Middle frontal gyrus (tissue), 1 donor: ENCODE data around the gene ZNF3.

Experiments used
- DNase-seq: peaks from one replicate; pipeline ENCODE4 v3.0.0-alpha.2; 2015; ENCODE audit warnings: low spot score; ENCODE audit errors: extremely low spot score

ZNF3 gene

DNA sequence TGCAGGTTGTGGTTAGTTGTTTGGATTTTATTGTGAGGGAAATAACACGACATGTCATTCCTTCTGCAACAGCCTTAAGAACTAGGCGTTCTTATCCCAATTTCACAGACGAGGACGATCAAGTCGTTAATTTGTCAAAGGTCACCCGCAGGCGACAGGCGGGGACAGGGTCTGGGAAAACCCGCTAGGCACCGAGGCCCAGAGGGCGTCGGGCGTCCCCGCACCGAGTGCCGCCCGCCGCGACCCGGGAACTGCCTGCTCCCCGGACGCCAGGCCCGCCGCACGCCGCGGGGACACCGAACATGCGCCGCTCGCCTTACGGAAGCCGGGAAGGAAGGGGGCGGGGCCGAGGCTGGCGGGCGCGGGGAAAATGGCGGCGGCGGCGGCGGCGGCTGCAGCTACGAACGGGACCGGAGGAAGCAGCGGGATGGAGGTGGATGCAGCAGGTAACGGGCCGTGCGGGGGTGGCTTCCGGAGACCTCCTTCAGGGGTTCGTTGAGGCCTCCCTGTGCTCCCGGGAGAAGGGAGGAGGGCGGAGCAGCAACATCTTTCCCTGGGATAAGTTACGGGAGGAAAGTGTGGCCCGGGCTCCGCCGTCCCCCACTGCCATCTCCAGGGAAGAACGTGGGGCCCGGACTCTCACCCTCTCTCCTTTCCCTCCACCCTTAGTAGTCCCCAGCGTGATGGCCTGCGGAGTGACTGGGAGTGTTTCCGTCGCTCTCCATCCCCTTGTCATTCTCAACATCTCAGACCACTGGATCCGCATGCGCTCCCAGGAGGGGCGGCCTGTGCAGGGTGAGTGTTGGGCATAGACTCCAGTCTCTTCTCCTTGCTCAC lies 7.3 kb upstream of the ZNF3 start, which contains the start of gene COPS6:
COPS6 (plus strand) TSS at position 349 of the 837 bp plus-strand sequence; CDS start at position 371, 22 bp downstream.
- no peak for DNase-seq

DNA sequence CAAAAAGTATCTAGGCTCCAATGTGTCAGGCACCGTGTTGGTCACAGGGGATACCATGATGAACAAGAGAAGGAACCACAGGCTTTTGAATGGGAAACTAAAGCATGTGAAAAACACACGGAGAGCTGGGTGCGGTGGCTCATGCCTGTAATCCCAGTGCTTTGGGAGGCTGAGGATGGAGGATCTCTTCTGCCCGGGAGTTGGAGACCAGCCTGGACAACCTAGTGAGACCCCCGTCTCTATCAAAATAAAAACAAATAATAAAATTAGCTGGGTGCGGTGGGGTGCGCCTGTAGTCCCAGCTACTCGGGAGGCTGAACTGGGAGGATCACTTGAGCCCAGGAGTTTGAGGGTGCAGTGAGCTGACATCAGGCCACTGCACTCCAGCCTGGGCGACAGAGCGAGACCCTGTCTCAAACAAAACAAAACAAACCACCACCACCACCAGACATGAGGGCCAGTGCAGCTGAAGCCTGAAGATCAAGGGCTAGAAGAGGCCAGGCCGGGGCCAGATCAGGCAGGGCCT lies 6.6 kb upstream of the ZNF3 start:
- DNase-seq: no peak

DNA sequence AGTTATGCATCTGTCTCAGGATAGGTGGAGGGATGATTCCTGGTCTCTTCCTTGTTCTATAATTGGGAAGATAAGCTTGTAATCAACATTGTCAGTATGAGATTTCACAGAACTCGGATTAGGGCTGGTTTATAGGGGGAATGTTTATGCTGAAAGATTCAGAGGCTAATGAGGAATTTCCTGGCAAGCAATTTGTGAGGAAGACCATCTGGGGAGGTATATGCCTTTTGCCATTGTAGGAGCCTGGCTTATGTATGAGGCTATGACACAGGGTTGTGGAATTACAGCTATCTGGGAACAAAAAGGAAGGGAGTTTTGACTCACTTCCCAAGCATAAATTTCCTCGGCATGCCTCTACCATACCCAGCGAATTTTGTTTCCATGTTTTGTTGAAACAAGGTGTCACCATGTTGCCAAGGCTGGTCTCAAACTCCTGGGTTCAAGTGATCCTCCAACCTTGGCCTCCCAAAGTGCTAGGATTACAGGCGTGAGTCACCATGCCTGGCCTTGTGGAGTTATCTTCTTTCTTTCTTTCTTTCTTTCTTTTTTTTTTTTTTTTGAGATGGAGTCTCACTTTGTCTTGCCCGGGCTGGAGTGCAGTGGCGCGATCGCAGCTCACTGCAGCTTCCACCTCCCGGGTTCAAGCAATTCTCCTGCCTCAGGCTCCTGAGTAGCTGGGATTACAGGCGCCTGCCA lies 5.7 kb upstream of the ZNF3 start:
- DNase-seq: no peak

DNA sequence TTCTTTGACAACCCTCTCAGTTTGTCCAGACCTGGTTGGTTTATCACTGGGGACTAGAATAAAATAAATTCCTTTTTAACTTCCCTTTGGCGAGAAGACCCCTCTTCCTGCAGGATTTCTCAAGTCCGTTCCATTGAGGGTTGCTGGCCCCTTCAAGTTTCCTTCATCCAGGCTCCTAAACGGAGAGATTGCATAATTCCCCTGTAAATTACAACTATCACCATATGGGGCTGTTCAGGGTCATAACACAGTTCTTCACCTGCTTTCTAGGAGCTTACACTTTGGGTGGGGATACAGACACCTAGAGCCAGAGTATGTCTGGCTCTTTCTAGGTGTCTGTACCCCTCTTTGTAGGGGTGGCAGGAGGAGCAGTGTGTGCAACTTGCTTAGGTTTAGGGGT lies 4.0 kb upstream of the ZNF3 start:
- no peak for DNase-seq

DNA sequence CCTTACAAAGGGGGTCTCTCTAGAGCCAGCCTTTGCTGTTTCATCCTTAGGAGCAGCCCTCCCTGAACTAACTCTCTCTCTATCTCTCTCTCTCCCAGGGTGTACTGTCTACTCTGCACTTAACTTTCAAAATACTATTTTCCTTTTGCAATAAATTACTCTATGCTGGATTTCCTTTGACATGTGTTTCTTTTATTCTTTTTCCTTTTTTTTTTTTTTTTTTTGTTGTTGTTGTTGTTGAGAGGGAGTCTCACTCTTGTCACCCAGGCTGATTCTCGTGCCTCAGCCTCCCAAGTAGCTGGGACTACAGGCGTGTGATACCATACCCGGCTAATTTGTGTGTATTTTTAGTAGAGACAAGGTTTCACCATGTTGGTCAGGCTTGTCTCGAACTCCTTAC lies 1.5 kb upstream of the ZNF3 start:
- DNase-seq: no peak

DNA sequence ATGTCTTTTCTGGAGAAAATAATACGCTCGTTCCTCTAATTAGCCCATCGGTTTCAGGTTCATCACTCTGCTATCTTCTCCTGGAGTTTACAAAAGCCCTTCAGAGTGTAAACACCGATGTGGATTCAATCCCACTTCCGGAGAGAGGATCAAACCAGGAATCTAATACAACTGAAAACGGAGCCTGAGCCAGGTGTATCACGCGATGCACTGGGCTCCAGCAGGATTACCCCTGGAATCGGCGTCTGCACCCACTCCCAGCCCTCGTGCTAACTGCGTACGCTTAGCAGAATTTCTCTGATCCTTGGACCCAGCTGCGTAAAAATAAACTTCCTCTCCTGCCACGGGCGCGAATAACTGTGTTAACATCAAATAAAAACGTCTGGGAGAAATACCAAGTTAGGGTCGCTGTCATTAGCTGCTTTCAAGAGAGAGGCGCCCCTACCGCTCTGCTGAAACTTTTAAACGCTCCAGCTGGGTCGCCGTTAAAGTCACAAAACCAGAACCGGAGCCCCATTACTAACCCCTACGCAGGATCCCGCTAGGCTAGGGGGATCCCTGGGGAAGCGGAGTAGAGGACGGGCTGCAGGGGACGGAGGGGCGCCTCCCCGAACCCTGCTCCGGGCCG lies 502 bp downstream of the ZNF3 start:
- no peak for DNase-seq

DNA sequence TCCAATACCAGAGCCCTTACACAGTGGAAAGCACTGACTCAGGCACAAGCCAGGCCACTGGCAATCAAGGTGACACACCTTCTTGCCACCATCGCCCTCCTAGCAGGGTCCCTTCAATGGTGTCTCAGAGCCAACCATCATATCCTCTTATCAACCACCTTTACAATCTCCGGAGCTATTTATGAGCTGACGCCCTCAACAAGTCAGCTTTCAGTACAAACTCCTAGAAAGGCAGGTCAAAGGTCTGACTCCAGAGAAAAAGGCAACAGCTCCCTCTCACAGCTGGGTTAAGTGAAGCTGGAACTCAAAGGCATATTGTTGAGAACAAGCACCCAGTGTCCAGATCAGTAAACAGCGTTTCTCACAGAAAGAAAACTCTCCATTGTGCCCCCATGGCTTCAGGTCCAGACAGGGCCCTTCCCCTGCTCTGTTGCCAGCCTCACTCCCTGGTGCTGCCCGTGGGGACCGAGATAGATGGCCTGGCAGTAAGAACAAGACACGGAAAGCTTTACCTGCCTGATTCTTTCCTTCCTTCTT lies 2.4 kb downstream of the ZNF3 start:
- no peak for DNase-seq

DNA sequence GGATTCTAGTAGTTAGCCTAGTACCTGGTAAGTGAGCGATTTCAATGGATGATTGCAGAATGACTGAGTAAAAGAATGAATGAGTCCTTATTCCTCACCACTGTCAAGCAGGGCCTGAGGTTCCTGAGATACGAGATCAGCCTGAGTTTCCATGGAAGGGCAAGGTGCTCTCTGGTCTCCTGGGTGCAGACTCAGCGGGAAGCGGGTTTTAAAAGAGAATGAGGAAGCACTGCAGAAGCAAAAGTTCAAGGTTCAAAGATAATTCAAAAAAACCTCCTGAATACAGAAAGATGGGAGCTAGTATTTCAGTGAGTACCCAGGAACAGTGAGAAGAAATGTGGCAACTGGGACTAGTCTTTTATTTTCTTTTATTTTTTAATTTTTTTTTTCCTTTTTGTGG lies 4.3 kb downstream of the ZNF3 start:
- no peak for DNase-seq

DNA sequence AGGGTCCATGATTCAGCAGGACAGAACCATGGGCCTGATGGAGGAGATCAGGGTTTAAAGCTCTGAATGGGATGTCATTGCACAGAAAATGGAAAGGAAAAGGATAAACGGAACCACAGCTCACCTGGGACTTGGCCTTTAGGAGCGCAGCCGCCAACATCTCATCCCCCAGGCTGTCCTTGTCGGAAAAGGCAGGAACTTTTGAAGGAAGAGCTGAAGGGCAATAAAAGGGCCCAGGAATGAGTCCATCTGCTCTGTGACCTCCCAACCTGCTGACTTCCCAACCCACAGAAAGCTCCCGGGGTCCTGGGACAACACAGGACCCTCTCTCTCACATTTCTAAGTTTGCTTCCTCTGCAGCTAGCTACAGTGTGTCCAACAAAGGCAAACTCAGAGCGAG lies 6.1 kb downstream of the ZNF3 start:
- no peak for DNase-seq

DNA sequence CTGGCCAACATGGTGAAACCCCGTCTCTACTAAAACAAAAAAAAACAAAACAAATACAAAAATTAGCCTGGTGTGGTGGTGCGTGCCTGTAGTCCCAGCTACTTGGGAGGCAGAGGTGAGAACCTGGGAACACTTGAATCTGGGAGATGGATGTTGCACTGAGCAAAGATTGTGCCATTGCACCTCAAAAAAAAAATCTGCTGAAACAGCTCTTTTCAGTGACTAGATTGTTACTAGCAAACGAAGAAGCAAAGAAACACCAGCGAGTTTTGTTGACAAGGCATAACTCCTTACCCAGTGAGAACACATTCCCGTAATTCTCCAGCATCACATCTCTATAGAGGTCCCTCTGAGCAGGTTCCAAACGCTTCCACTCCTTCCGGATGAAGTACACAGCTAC lies 6.7 kb downstream of the ZNF3 start:
- no peak for DNase-seq

DNA sequence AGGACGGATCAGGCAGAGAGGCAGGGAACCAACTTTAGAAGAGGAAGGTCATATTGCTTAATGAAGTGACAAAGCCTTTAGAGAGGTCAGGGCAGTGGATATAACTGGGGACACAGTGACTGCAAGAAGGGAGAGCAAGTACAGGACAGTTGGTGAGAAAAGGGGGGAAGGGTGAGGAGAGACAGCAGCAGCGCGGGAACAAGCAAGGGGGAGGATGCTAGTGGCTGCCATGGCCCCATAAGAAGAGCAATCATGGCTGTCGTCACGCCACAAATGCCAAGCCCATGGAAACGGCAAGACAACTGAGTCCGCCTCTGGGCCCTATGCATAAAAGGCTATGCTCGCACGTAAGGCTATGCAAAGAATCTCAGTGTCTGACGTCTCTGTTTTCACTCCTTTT lies 9.1 kb downstream of the ZNF3 start:
- DNase-seq: no peak

DNA sequence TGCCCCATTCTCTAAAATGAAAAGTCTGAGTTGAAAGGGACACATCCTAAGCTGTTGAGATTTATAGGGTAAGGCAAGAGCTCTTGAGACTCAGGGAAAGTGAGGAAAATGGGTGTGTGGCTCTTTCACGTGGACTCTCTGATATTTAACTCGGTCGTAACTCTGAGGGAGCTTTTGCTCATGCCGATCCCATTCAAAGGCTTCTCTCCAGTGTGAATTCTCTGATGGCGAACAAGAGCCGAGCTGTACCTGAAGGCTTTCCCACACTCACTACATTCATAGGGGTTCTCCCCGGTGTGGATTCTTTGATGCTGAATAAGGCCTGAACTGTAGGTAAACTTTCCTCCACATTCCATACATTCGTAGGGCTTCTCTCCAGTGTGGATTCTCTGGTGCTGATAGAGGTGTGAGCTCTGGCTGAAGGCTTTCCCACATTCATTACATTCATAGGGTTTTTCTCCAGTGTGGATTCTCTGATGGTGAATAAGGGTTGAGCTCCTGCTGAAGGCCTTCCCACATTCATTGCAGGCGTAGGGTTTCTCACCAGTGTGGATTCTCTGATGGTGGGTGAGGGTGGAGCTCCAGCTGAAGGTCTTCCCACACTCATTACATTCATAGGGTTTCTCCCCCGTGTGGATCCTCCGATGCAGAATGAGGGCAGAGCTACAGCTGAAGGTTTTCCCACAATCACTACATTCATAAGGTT lies 10.4 kb downstream of the ZNF3 start:
- no peak for DNase-seq

DNA sequence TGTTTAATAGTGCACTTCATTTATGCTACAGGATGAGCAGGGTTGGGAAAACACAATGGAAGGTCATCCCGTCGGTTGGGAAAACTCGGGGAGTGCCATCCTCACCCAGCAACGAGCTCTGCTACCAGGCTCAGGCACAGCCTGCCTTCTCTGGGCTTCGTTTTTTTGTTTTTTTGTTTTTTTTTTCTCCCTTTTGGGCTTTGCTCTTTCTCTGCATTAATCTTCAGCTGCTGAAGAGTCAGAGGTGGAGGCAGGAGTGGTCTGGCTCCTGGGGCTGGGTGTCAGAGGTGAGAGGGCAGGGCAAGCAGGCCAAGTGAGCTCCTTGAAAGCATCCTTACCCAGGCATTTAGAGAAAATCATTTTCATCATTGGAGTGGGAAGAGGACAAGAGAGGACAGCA lies 11.5 kb downstream of the ZNF3 start:
- DNase-seq: no peak

DNA sequence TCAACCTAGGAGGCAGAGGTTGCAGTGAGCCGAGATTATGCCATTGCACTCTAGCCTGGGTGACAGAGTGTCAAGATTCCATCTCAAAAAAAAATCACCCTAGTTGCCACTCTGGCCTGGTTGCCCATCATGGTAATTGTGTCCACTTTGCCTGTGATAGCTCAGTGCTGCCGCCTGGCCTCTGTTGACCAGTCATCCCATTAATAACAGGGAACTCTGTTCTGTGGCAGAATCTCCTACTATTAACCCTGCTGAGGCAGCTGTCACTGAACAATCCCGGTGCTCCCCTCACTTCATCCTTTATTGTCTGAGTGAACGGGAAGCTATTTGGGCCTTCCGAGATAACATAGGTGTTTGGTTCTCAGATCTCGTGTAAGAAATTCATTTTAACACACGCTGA lies 14.6 kb downstream of the ZNF3 start:
- no peak for DNase-seq

DNA sequence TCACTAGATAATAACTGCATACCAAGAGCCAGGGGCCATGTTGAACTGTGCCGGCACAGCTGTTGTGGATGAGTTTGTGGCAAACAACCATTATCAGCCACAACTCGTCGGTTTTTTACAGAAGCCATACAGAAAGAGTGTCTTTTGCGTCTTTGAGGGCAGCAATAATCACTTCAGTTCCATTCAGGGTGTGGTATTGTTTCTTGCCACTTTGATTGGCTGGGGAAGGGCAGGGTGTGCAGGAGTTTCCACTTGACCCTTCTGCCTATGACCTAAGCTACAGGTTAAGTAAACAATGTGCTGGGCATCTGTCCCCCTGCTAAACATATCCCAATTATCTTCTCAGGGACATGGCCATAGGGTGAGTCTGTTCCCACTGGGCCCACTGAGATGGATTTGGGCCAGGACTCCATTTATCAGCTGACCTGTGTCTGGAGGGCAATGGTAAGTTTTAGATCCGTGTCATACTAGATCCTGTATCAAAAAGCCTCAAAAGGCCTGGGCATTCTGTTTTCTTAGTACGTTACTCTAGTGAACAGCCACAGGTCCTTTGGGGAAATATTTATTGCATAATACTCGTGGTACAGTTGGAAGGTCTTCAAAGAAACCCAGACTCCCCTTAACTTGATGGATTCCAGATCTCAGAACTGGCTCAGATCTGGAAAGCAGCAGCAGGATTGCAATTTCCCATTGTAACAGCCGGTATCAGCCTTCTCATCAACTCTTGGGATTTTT lies 15.9 kb downstream of the ZNF3 start:
- no peak for DNase-seq

DNA sequence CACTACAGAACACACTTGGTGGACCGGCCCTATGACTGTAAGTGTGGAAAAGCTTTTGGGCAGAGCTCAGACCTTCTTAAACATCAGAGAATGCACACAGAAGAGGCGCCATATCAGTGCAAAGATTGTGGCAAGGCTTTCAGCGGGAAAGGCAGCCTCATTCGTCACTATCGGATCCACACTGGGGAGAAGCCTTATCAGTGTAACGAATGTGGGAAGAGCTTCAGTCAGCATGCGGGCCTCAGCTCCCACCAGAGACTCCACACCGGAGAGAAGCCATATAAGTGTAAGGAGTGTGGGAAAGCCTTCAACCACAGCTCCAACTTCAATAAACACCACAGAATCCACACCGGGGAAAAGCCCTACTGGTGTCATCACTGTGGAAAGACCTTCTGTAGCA lies 17.4 kb downstream of the ZNF3 start:
- no peak for DNase-seq

DNA sequence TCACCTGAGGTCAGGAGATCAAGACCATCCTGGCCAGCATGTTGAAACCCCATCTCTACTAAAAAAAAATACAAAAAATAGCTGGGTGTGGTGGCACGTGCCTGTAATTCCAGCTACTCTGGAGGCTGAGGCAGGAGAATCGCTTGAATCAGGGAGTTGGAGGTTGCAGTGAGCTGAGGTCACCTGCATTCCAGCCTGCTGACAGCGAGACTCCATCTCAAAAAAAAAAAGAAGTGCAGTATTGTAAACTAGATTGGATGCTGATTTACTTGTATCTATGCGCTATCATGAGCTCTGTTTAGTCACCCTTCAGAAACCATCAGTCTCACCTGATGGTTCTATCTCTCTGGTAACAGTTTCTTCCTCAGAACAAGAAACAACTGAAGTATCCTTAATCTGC lies 18.1 kb downstream of the ZNF3 start:
- no peak for DNase-seq

DNA sequence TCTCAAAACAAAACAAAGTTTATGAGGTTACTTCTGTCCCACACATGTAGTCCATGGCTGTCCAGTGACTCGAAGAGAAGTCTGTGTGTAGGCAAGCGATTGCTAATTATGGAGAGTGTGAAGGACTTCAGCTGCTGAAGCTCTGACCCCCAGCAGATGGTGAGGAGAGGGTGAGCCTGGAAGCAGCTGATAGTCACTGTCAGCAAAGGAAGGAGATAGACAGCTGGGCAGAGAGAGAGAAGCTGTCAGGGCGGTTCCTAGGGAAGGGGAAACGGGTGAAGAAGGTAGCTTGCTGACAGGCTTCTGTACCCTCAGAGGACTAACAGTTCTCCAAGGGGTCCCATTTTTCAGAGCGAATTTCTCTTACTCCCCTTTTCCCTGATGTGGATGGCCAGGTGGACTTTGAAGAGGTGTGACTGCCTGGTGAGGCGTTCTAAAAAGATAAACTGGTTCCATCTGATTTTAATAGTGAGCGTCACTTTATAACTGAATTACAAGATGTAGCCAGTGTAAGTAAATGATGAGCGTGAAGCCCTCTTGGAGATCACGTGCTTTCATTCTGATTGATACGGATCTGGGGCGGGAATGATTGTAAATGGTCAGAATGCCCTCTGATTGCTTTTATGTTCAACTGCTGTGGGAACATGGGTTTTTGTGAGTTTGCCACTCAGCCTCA lies 19.9 kb downstream of the ZNF3 start:
- no peak for DNase-seq

DNA sequence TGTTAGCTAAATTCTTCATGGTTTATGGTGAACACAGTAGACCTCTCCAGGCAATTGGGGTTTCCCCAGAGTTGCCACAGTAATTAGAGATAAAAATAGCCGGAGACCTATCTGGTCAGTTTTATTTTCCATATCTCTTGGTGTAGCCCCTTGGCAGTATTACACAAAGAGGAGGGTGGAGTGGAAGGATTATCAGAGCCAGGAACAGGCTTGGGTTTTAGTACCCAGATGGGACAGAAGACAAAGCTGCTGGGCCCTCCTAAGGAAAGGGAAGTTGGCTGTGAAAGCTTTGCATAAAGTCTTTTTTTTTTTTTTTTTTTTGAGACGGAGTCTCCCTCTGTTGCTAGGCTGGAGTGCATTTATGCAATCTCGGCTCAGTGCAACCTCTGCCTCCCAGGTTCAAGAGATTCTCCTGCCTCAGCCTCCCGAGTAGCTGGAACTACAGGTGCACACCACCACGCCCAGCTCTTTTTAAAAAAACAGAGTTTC lies 22.2 kb downstream of the ZNF3 start:
- no peak for DNase-seq

DNA sequence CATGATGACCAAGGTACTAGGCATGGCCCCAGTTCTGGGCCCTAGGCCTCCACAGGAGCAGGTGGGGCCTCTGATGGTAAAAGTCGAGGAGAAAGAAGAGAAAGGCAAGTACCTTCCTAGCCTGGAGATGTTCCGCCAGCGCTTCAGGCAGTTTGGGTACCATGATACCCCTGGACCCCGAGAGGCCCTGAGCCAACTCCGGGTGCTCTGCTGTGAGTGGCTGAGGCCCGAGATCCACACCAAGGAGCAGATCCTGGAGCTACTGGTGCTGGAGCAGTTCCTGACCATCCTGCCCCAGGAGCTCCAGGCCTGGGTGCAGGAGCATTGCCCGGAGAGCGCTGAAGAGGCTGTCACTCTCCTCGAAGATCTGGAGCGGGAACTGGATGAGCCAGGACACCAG lies 24.5 kb downstream of the ZNF3 start:
- DNase-seq: no peak
